HepG2 (cell line): Measurements from ENCODE around the gene MED13. TPM values are rescaled to one million over a fixed set of nuclear protein-coding genes. Genes with fewer than 3 reads are reported as not detected.
A peak's percentile ranks its signal among the peaks of the same experiment; 100 is the strongest.

Source experiments
- ATF2 ChIP-seq: sonication (generic); formaldehyde crosslinking; IDR thresholded peaks from 2 replicates; pipeline ENCODE4 v1.4.0; 2020; ENCODE audit warnings: missing genetic modification reagents
- BCL6 ChIP-seq: IDR thresholded peaks from 2 replicates; pipeline ENCODE4 v1.6.1; 2016; ENCODE audit warnings: missing genetic modification reagents, missing compliant biosample characterization
- E2F5 ChIP-seq: sonication (generic); formaldehyde crosslinking; conservative IDR thresholded peaks from 2 replicates; pipeline ENCODE4 v1.4.0; 2020; ENCODE audit warnings: missing genetic modification reagents
- HINFP ChIP-seq: sonication (generic); formaldehyde crosslinking; IDR thresholded peaks from 2 replicates; pipeline ENCODE4 v1.4.0; 2020; ENCODE audit warnings: low read depth, mild to moderate bottlenecking, missing genetic modification reagents
- IRX3 ChIP-seq: sonication (generic); formaldehyde crosslinking; IDR thresholded peaks from 2 replicates; pipeline ENCODE4 v1.8.1; 2023; ENCODE audit warnings: mild to moderate bottlenecking, low read depth, missing genetic modification reagents, borderline replicate concordance
- MAX ChIP-seq: IDR thresholded peaks from 2 replicates; pipeline ENCODE4 v1.6.1; 2012; ENCODE audit warnings: inconsistent platforms
- MEIS2 ChIP-seq: sonication (generic); formaldehyde crosslinking; IDR thresholded peaks from 2 replicates; pipeline ENCODE4 v1.9.0; 2021; ENCODE audit warnings: mild to moderate bottlenecking, missing genetic modification reagents
- NFIC ChIP-seq: IDR thresholded peaks from 2 replicates; pipeline ENCODE4 v1.6.1; 2012; ENCODE audit warnings: mild to moderate bottlenecking, low read length, inconsistent platforms
- POLR2A ChIP-seq, 2 experiments: IDR thresholded peaks; 2 replicates each; pipeline ENCODE4 v1.6.1; 2011; ENCODE audit warnings: low read depth in 2 of 2, low read length in 2 of 2, mild to moderate bottlenecking in 1 of 2, moderate library complexity in 1 of 2; ENCODE audit not compliant: insufficient read depth in 1 of 2
- SMAD9 ChIP-seq: sonication (generic); formaldehyde crosslinking; IDR thresholded peaks from 2 replicates; pipeline ENCODE4 v1.5.1; 2020; ENCODE audit warnings: mild to moderate bottlenecking, missing genetic modification reagents
- ZMYM2 ChIP-seq: sonication (generic); formaldehyde crosslinking; IDR thresholded peaks from 2 replicates; pipeline ENCODE4 v1.8.0; 2022; ENCODE audit warnings: mild to moderate bottlenecking, missing genetic modification reagents
- ZNF101 ChIP-seq: sonication (generic); formaldehyde crosslinking; IDR thresholded peaks from 2 replicates; pipeline ENCODE4 v1.4.0; 2020; ENCODE audit warnings: mild to moderate bottlenecking, low read depth, missing genetic modification reagents, borderline replicate concordance
- ZNF12 ChIP-seq: sonication (generic); formaldehyde crosslinking; IDR thresholded peaks from 2 replicates; pipeline ENCODE4 v1.5.0; 2020; ENCODE audit warnings: missing genetic modification reagents
- ZNF329 ChIP-seq: sonication (generic); formaldehyde crosslinking; IDR thresholded peaks from 2 replicates; pipeline ENCODE4 v1.9.0; 2021; ENCODE audit warnings: low read depth, mild to moderate bottlenecking, missing genetic modification reagents
- ZNF503 ChIP-seq: sonication (generic); formaldehyde crosslinking; IDR thresholded peaks from 2 replicates; pipeline ENCODE4 v1.4.0; 2020; ENCODE audit warnings: missing genetic modification reagents
- ZNF562 ChIP-seq: sonication (generic); formaldehyde crosslinking; IDR thresholded peaks from 2 replicates; pipeline ENCODE4 v1.8.0; 2022; ENCODE audit warnings: missing genetic modification reagents, borderline replicate concordance
- ZNF614 ChIP-seq: IDR thresholded peaks from 2 replicates; pipeline ENCODE4 v1.6.1; 2018; ENCODE audit warnings: missing biosample characterization, missing genetic modification reagents, inconsistent platforms, borderline replicate concordance
- ZNF746 ChIP-seq: sonication (generic); formaldehyde crosslinking; IDR thresholded peaks from 2 replicates; pipeline ENCODE4 v1.8.0; 2022; ENCODE audit warnings: mild to moderate bottlenecking, missing genetic modification reagents
- ZSCAN30 ChIP-seq: sonication (generic); formaldehyde crosslinking; IDR thresholded peaks from 2 replicates; pipeline ENCODE4 v1.5.0; 2020; ENCODE audit warnings: mild to moderate bottlenecking, missing genetic modification reagents
- polyA plus RNA-seq, 8 experiments: library from polyadenylated mRNA; depleted of rRNA in 3 of 8; stranded (reverse) in 7 of 8; unstranded in 1 of 8; fragments of >200 nt; fragmentation: Illumina TruSeq in 4 of 8; extraction: Trizol in 4 of 8; gene quantifications; 2 replicates each; pipeline versions ENCODE4 v1.2.1 to v1.2.3, GENCODE V29; 2011 to 2016; ENCODE audit warnings: low read depth in 4 of 8, missing spikeins in 1 of 8, mixed read lengths in 1 of 8; ENCODE audit not compliant: insufficient read depth in 1 of 8
- total RNA-seq, 5 experiments: library from RNA; depleted of rRNA; stranded (reverse); fragments of >200 nt; fragmentation: Illumina TruSeq; extraction: Trizol; gene quantifications; 2 replicates each; pipeline ENCODE4 v1.2.3, GENCODE V29; 2016; ENCODE audit warnings: low read depth in 1 of 5
- TF ChIP-seq, protein P1 (sequence below): sonication (generic); formaldehyde crosslinking; IDR thresholded peaks from 2 replicates; pipeline ENCODE4 v1.4.0; 2020; ENCODE audit warnings: mild to moderate bottlenecking, missing genetic modification reagents

MED13 gene
- total and polyA plus RNA-seq, 2 of the 13 experiments (the other 11 are each of a cell fraction or from before 2014, with no cell fraction given) = 27.4 to 69.1 TPM

GRCh38 chr17:62064791-62065563 is at the start of gene MED13 (continued):
- 0 out of 2 replicates have a peak, but pooled peaks have one; percentile 36 for TF ChIP-seq HINFP (CRISPR knock-in tag)
- 0 out of 4 replicates have a peak, but pooled peaks have one; percentile 28 to 40 for TF ChIP-seq POLR2A (IDR thresholded peaks at IDR 0.05; ENCODE audit: insufficient read depth in 1 of 2, low read depth in 2 of 2, low read length in 2 of 2)
- TF ChIP-seq ZNF503 = no peak; the same call in 1 of the 2 replicates
- TF ChIP-seq ZNF746 (CRISPR knock-in tag) = no peak
- no peak for TF ChIP-seq IRX3 (CRISPR knock-in tag)
- TF ChIP-seq ZNF12 (CRISPR knock-in tag) = peak; percentile 56; the same call in 1 of the 2 replicates
- TF ChIP-seq ZNF614 (CRISPR knock-in tag) = 0 out of 2 replicates have a peak, but pooled peaks have one; percentile 41
- TF ChIP-seq ZNF562 (CRISPR knock-in tag) = no peak
- TF ChIP-seq, protein P1, sequence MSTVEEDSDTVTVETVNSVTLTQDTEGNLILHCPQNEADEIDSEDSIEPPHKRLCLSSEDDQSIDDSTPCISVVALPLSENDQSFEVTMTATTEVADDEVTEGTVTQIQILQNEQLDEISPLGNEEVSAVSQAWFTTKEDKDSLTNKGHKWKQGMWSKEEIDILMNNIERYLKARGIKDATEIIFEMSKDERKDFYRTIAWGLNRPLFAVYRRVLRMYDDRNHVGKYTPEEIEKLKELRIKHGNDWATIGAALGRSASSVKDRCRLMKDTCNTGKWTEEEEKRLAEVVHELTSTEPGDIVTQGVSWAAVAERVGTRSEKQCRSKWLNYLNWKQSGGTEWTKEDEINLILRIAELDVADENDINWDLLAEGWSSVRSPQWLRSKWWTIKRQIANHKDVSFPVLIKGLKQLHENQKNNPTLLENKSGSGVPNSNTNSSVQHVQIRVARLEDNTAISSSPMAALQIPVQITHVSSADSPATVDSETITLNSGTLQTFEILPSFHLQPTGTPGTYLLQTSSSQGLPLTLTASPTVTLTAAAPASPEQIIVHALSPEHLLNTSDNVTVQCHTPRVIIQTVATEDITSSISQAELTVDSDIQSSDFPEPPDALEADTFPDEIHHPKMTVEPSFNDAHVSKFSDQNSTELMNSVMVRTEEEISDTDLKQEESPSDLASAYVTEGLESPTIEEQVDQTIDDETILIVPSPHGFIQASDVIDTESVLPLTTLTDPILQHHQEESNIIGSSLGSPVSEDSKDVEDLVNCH (CRISPR knock-in tag) = no peak
- TF ChIP-seq SMAD9 (CRISPR knock-in tag) = no peak
- peak; percentile 4; the same call in 1 of the 2 replicates for TF ChIP-seq MAX
- TF ChIP-seq ZNF329 (CRISPR knock-in tag) = no peak
- TF ChIP-seq ATF2 = no peak
- no peak for TF ChIP-seq ZMYM2 (CRISPR knock-in tag)
- 0 out of 2 replicates have a peak, but pooled peaks have one; percentile 9 for TF ChIP-seq ZSCAN30 (CRISPR knock-in tag)
- 0 out of 2 replicates have a peak, but pooled peaks have one; percentile 14 for TF ChIP-seq BCL6
- peak; percentile 31; the same call in 1 of the 2 replicates for TF ChIP-seq E2F5 (CRISPR knock-in tag)
- 0 out of 2 replicates have a peak, but pooled peaks have one; percentile 19 for TF ChIP-seq MEIS2 (CRISPR knock-in tag)
- no peak for TF ChIP-seq NFIC
- TF ChIP-seq ZNF101 (CRISPR knock-in tag) = peak; percentile 21; the same call in 1 of the 2 replicates
